GM23338 (cell line): ENCODE data around the gene SPATA20. TPM values are rescaled to one million over a fixed set of nuclear protein-coding genes. Genes with fewer than 3 reads are reported as not detected.

Experiments used
- ATAC-seq: fragments of 200-7000 bp; cut with Tn5 transposase; 3 replicates; pipeline ENCODE4 v1.9.1; 2020
- DNase-seq: peaks from one replicate; pipeline ENCODE4 v3.0.0-alpha.2; 2015; ENCODE audit warnings: low spot score
- H2AFZ ChIP-seq: fragments of 200-600 bp; sonication (generic); 2 replicates; pipeline ENCODE4 v1.8.0; 2016; ENCODE audit warnings: antibody characterized with exemption, mild to moderate bottlenecking, moderate library complexity
- H3F3A ChIP-seq: fragments of 200-600 bp; sonication (generic); replicated peaks from 2 replicates; pipeline ENCODE4 v1.8.0; 2017; ENCODE audit warnings: antibody characterized with exemption, mixed run types, low read depth
- H3K27ac ChIP-seq: fragments of 200-600 bp; sonication (generic); 2 replicates; pipeline ENCODE4 v1.6.1; 2016; ENCODE audit warnings: low read depth
- H3K27me3 ChIP-seq: fragments of 200-600 bp; sonication (generic); 2 replicates; pipeline ENCODE4 v1.8.0; 2016; ENCODE audit warnings: mild to moderate bottlenecking, mixed run types, moderate library complexity; ENCODE audit not compliant: insufficient read depth
- H3K36me3 ChIP-seq: fragments of 200-600 bp; sonication (generic); 2 replicates; pipeline ENCODE4 v1.8.0; 2016; ENCODE audit warnings: mild to moderate bottlenecking; ENCODE audit not compliant: insufficient read depth
- H3K4me1 ChIP-seq: fragments of 200-600 bp; sonication (generic); 2 replicates; pipeline ENCODE4 v1.8.0; 2016; ENCODE audit warnings: mild to moderate bottlenecking, moderate library complexity; ENCODE audit not compliant: insufficient read depth
- H3K4me2 ChIP-seq: fragments of 200-600 bp; sonication (generic); 2 replicates; pipeline ENCODE4 v1.7.1; 2017; ENCODE audit warnings: mixed run types
- H3K4me3 ChIP-seq: fragments of 200-600 bp; sonication (generic); 2 replicates; pipeline ENCODE4 v1.6.1; 2016; ENCODE audit warnings: mixed run types
- H3K79me2 ChIP-seq: fragments of 200-600 bp; sonication (generic); replicated peaks from 2 replicates; pipeline ENCODE4 v1.8.0; 2017; ENCODE audit warnings: mild to moderate bottlenecking; ENCODE audit not compliant: insufficient read depth
- H3K9me2 ChIP-seq: fragments of 200-600 bp; sonication (generic); 2 replicates; pipeline ENCODE4 v1.8.0; 2017; ENCODE audit not compliant: insufficient read depth
- H4K20me1 ChIP-seq: fragments of 200-600 bp; sonication (generic); replicated peaks from 2 replicates; pipeline ENCODE4 v1.8.0; 2017; ENCODE audit warnings: mild to moderate bottlenecking; ENCODE audit not compliant: insufficient read depth
- H3K27ac Mint-ChIP-seq: 2 replicates; pipeline ENCODE4 v1.8.0; 2020; ENCODE audit warnings: inconsistent platforms, mild to moderate bottlenecking, moderate library complexity, mixed read lengths
- H3K27me3 Mint-ChIP-seq: 3 replicates; pipeline ENCODE4 v1.8.0; 2022; ENCODE audit warnings: low read depth, mild to moderate bottlenecking, moderate library complexity, mixed read lengths, inconsistent platforms; ENCODE audit not compliant: insufficient read depth, poor library complexity
- H3K36me3 Mint-ChIP-seq: 3 replicates; pipeline ENCODE4 v1.8.0; 2021; ENCODE audit warnings: low read depth, mild to moderate bottlenecking, inconsistent platforms, moderate library complexity, mixed read lengths
- H3K4me1 Mint-ChIP-seq: 3 replicates; pipeline ENCODE4 v1.8.0; 2020; ENCODE audit warnings: mild to moderate bottlenecking, inconsistent platforms, mixed read lengths
- H3K4me3 Mint-ChIP-seq: 3 replicates; pipeline ENCODE4 v1.8.0; 2021; ENCODE audit warnings: moderate library complexity, mild to moderate bottlenecking, inconsistent platforms, mixed read lengths
- H3K9me3 Mint-ChIP-seq: 3 replicates; pipeline ENCODE4 v1.8.0; 2020; ENCODE audit warnings: moderate library complexity, mild to moderate bottlenecking, inconsistent platforms, mixed read lengths
- EZH2 ChIP-seq: fragments of 200-600 bp; sonication (generic); IDR thresholded peaks from one replicate; pipeline ENCODE4 v1.8.0; 2017; ENCODE audit warnings: antibody characterized with exemption, mild to moderate bottlenecking, low read depth; ENCODE audit not compliant: unreplicated experiment
- EZH2phosphoT487 ChIP-seq: fragments of 200-600 bp; sonication (generic); IDR thresholded peaks from one replicate; pipeline ENCODE4 v1.8.1; 2018; ENCODE audit warnings: antibody characterized with exemption; ENCODE audit not compliant: unreplicated experiment
- JUNB ChIP-seq: IDR thresholded peaks from one replicate; pipeline ENCODE4 v1.6.1; 2016; ENCODE audit warnings: antibody characterized with exemption; ENCODE audit not compliant: unreplicated experiment
- NANOG ChIP-seq: IDR thresholded peaks from 2 replicates; pipeline ENCODE4 v1.6.1; 2016; ENCODE audit warnings: antibody characterized with exemption, borderline replicate concordance
- POLR2AphosphoS5 ChIP-seq: IDR thresholded peaks from 2 replicates; pipeline ENCODE4 v1.6.1; 2016; ENCODE audit warnings: antibody characterized with exemption, low read depth
- REST ChIP-seq: IDR thresholded peaks from one replicate; pipeline ENCODE4 v1.6.1; 2018; ENCODE audit warnings: antibody characterized with exemption; ENCODE audit not compliant: unreplicated experiment
- ZNF114 ChIP-seq: fragments of 250-450 bp; sonication (Bioruptor Pico); IDR thresholded peaks from 2 replicates; pipeline ENCODE4 v1.5.0; 2020; ENCODE audit warnings: mild to moderate bottlenecking, moderate library complexity
- ZNF331 ChIP-seq: fragments of 250-450 bp; sonication (Bioruptor Pico); IDR thresholded peaks from 2 replicates; pipeline ENCODE4 v1.5.0; 2020; ENCODE audit warnings: low read depth, mild to moderate bottlenecking, moderate library complexity
- polyA plus RNA-seq: library from polyadenylated mRNA; unstranded; fragments of >200 nt; fragmentation: Nextera tagmentation; extraction: Ambion mirVana; gene quantifications from 2 replicates; pipeline ENCODE4 v1.2.1, GENCODE V29; 2016
- total RNA-seq: library from RNA; depleted of rRNA; stranded (reverse); fragments of >200 nt; shearing (Covaris generic); gene quantifications from 2 replicates; pipeline ENCODE4 v1.2.3, GENCODE V29; 2014
- TF ChIP-seq, protein P1 (sequence below): IDR thresholded peaks from 2 replicates; pipeline ENCODE4 v1.6.1; 2016; ENCODE audit warnings: antibody characterized with exemption
- TF ChIP-seq, protein P2 (sequence below), 2 experiments: fragments of 200-600 bp in 1 of 2; sonication (generic) in 1 of 2; conservative IDR thresholded peaks; 2 replicates each; pipeline versions ENCODE4 v1.5.1 to v1.6.1; 2016 to 2017; ENCODE audit warnings: antibody characterized with exemption in 2 of 2, low read depth in 2 of 2, mild to moderate bottlenecking in 2 of 2, moderate library complexity in 1 of 2

SPATA20 gene
- total and polyA plus RNA-seq, 2 experiments from 2014 or later = 13.8 to 32.7 TPM

DNA sequence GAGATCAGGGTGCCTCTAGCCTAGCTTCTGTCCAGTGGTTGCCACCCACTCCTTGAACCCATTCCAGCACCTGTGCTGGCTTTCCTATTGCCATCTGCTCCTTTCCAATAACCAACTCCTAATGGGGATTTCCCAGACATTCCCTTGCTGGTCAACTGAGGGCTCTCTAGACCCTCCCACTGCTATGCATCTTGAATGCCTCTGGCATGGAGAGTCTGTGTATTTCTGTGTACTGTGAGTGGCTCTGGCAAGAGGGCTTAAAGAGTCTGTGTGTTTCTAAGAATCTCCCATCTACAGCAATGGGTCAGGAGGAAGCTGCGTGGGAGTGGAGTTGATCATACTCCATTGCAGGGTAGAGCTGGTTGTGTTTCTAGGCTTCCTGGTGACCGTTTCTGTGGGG, 25.5 kb upstream of the SPATA20 start (continued):
- no peak for TF ChIP-seq REST
- no peak for TF ChIP-seq POLR2AphosphoS5
- no peak for TF ChIP-seq EZH2
- no peak for TF ChIP-seq NANOG
- TF ChIP-seq, protein P1, sequence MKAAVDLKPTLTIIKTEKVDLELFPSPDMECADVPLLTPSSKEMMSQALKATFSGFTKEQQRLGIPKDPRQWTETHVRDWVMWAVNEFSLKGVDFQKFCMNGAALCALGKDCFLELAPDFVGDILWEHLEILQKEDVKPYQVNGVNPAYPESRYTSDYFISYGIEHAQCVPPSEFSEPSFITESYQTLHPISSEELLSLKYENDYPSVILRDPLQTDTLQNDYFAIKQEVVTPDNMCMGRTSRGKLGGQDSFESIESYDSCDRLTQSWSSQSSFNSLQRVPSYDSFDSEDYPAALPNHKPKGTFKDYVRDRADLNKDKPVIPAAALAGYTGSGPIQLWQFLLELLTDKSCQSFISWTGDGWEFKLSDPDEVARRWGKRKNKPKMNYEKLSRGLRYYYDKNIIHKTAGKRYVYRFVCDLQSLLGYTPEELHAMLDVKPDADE = no peak
- no peak for TF ChIP-seq JUNB
- TF ChIP-seq ZNF331 (CRISPR knock-in tag) = no peak

DNA sequence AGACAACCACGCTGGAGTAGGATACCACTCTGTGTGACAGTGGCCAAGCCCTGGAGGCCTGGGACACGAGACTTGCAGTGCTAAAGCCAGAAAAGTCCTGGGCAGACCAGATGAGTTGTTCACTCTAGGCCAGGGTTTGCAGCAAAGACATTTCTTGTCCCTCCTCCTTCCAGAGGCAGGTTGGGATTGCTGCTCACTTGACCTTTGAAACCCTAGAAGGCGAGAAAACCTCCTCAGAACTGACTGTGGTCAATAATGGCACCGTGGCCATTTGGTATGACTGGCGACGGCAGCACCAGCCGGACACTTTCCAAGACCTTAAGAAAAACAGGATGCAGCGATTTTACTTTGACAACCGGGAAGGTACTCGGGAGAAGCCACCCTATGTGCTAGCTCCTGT, 24.2 kb upstream of the SPATA20 start:
- Histone ChIP-seq H3K4me2 (no peak overlapping the region), H3K9me2 (no peaks in the 10 kb centered on the region), H3K27ac (no peak overlapping the region), H3K79me2 (no peaks in the 10 kb centered on the region), H3K4me1 (no peaks in the 10 kb centered on the region), H4K20me1 (no peaks in the 10 kb centered on the region), H3K4me3 (no peak overlapping the region), H3F3A (no peaks in the 10 kb centered on the region), H3K36me3 (no peaks in the 10 kb centered on the region), H3K27me3 (no peaks in the 10 kb centered on the region), H2AFZ (no peak overlapping the region)
- Mint-ChIP-seq H3K4me1 (peaks cover 13% of the 10 kb centered on the region), H3K4me3 (no peak overlapping the region), H3K36me3 (no peaks in the 10 kb centered on the region), H3K9me3 (no peaks in the 10 kb centered on the region), H3K27ac (no peak overlapping the region), H3K27me3 (peaks cover 6% of the 10 kb centered on the region)
- DNase-seq (no peak), ATAC-seq (no peak)
- TF ChIP-seq, protein P2, sequence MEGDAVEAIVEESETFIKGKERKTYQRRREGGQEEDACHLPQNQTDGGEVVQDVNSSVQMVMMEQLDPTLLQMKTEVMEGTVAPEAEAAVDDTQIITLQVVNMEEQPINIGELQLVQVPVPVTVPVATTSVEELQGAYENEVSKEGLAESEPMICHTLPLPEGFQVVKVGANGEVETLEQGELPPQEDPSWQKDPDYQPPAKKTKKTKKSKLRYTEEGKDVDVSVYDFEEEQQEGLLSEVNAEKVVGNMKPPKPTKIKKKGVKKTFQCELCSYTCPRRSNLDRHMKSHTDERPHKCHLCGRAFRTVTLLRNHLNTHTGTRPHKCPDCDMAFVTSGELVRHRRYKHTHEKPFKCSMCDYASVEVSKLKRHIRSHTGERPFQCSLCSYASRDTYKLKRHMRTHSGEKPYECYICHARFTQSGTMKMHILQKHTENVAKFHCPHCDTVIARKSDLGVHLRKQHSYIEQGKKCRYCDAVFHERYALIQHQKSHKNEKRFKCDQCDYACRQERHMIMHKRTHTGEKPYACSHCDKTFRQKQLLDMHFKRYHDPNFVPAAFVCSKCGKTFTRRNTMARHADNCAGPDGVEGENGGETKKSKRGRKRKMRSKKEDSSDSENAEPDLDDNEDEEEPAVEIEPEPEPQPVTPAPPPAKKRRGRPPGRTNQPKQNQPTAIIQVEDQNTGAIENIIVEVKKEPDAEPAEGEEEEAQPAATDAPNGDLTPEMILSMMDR (conservative IDR thresholded peaks at IDR 0.05; ENCODE audit: low read depth in 2 of 2) = no peak
- TF ChIP-seq NANOG = no peak
- TF ChIP-seq JUNB = no peak
- no peak for TF ChIP-seq ZNF114 (CRISPR knock-in tag)
- TF ChIP-seq EZH2phosphoT487 = no peak
- TF ChIP-seq REST = no peak
